HG03064 (cell line): ENCODE data around the gene POLD2.
A peak's percentile ranks its signal among the peaks of the same experiment; 100 is the strongest.

Experiments used
- ATAC-seq: cut with Tn5 transposase; IDR thresholded peaks from one replicate; pipeline ENCODE4 v1.9.1; 2021; ENCODE audit warnings: low read depth; ENCODE audit not compliant: unreplicated experiment

Gene POLD2

DNA sequence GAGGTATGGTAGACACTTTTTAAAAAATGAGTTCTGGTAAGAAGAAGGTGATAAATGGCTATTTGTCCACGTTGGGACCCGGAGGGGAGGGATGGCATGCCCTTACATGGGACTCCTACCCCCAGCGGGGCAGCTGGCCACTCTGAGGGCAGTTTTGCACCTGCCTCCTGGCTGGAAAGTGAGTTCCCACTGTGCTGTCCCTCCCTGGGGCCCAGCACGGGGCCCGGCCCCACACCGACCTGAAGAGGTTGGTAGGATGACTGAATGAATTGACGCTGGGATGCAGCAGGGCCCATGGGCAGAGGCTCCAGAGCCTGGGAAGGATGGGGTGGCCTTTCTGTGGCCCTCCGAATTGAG is 19.8 kb downstream of the POLD2 start:
- no peak for ATAC-seq

DNA sequence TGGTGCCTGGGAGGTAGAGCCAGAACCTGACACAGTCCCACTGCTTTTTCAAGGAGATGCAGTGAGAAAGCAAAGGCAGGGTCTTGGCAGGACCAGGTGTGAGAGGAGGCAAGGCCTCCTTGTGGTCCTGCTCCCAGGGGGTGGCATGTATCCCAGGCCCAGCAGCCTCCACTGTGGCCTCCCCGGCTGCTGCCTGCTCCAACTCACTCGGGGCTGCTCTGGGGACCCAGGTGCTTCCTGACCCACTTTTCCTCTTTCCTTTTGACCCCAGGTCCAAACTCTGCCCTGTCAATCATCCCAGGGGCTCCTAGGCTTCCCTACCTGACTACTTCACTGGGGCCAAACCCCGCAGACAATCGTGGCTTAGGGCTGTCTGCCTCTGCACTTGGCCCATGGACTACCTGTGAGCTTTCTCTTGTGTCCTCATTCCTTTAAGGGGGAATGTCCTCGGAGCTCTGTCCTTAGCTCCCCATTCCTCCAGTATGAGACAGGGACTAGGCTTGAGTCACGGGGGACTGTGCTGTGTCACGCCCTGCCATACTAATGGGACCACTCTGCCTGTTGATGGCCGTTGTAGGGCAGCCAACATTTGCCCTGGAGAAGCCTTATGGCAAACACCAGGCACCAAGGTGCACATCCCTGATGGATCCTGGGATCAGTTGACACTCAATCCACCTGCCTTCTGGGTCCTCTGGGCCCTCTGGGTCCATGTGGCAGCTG is 20.3 kb downstream of the POLD2 start:
- no peak for ATAC-seq

DNA sequence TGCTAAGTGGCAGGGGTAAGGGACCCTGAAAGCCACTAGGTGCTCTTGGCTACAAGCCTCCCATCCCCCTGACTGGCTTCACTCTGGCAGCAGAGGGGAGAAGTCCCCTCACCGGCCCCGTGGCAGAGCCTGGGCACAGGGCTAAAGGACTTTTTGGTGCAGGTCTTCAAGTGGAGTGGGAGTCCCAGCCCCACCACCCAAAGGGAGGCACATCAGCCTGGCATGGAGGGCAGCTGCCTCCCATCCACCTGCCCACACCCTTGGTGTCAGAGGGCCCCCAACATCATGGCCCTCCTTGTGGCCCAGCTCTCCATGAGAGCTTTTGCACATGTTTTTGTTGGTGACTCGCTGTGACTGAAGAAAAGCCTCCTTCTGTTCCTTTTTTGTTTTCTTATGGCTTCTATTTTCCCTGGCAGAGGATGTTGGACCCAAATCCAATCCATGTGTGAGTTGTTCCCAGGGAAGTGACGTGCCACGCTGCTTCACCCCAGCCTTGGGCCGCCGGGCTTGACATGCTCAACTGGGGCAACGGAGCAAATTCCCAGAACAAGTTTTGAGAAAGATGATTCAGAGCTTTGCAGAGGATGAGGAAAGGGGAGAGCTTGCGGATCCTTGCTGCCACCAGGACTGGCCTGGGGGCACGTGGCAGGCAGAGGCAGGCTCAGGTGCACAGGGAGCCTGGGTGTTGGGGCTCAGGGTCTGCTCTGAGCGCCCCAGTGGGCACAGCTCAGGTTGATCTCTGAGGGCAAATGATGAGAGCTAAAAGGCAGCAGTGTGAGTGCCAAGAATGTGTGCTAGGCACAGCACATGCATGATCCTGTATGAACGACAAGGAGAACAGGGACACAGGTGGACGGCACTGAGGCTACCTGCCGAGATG is 21.1 kb downstream of the POLD2 start:
- ATAC-seq, result no peak

DNA sequence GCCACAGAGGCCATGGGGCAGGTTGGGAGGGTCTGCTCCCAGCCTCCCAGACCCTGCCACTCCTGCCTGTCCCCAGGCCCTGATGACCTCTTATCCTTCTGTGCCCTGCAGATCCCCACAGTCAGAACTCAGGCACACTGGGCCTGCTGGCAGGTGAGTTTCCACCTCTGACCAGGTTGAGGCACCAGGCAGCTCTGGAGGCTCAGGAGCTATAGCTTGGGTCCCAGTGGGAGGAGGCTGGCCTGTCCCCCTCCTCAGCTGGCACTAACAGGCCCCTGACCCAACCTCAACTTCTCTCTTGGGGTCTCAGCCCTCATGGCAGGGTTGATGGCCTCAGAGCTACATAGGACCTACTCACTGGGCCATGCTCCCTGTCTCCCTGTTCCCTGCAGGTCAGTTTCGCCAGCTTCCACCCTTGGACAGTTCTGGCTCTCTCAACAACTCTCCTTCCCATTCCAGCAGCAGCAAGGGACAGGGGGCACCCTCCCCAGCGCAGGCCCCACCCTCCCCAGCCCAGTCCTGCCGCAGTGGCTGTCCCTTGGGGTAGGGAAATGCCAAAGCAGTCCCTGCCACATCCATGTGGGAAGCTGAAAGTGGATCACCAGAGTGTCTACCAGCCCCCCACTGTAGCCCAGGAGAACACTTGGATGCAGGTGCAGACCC is 21.9 kb downstream of the POLD2 start:
- no peak for ATAC-seq

DNA sequence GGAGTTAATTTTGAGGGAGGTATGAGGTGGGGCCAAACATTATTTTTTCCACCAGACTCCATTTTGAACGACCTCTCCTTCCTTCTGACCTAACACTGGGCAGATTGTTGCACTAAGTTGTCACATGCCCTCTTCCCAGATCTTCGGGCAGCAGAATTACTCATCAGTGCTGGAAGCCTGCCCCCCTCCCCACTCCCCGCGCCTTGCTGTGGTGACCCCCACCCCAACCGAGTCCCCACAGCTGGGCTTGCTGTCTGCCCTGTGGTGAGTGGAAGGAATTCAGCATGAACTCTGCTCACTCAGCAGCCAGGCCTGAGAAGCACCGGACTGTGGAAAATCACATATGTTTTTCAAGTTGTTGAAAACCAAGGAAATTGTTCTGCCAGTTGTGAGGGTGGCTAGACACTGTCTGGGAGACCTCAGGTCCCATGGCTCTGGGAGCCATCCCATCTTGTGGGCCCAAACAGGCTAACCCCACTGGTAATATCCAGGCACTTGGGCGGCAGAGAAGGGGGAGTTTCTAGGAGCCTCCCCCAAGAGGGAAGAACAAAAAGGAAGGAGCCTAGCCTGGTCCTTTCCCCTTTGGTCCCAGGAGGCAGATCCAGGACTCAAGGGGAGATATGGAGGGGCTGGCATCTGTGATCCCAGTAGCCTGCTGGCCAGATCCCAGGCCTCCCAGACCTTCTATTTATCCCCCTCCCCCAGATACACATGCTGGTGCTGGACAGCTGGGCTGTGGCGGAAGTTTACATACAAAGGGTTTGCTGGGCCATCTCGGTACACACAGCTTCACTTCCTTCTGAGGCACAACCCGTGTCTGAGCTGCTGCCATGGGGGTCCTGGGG is 22.7 kb downstream of the POLD2 start:
- no peak for ATAC-seq

DNA sequence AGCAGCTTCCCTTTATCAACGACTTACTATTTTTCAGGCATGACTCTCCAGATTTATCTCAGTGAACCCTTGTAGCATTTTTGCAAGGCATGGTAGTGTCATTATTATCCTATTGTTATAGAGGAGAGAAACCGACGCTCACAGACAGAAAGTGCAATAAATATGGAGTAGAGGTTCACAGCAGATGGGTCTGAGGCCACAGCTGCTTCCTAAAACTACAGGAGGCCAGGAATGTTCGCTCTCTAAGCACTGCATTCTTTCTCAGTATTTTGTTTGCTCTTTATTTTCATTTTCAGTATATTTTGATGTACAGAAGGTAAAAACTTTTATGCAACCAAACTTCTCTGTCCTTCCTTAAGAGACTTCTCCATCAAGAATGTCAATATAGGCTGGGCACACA is 23.7 kb downstream of the POLD2 start:
- no peak for ATAC-seq

DNA sequence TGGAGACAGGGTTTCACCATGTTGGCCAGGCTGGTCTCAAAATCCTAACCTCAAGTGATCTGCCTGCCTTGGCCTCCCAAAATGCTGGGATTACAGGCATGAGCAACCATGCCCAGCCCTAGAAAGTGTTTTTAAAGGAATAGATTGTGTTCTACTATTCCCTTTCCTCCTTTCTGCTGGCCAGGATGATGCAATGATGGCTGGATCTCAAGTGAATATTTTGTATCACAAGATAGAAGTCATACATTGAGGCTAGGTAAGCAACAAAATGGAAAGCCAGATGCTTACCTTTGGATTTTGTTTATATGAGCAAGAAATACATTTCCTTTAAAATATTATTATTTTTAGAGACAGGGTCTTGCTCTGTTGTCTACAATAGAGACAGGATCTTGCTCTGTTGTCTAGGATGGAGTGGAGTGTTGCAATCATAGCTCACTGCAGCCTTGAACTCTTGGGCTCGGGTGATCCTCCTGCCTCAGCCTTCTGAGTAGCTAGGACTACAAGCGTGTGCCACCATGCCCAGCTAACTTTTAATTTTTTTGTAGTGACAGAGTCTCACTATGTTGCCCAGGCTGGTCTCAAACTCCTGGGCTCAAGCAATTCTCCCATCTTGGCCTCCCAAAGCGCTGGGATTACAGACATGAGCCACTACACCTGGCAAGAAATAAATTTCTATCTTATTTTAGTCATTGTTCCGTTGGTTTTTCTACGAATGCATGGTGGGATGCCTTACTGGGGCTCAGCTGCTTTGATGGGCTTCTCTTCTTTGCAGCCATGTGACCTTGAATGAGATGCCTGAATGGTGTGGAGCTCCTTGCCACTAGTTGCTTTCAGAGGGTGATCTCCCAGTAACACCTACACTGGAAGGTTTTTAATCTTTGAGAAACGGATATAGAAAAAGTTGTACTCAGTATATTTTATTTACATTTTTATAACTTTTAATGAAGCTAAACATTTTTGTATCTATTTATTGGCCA is 25.0 kb downstream of the POLD2 start:
- ATAC-seq, result no peak

DNA sequence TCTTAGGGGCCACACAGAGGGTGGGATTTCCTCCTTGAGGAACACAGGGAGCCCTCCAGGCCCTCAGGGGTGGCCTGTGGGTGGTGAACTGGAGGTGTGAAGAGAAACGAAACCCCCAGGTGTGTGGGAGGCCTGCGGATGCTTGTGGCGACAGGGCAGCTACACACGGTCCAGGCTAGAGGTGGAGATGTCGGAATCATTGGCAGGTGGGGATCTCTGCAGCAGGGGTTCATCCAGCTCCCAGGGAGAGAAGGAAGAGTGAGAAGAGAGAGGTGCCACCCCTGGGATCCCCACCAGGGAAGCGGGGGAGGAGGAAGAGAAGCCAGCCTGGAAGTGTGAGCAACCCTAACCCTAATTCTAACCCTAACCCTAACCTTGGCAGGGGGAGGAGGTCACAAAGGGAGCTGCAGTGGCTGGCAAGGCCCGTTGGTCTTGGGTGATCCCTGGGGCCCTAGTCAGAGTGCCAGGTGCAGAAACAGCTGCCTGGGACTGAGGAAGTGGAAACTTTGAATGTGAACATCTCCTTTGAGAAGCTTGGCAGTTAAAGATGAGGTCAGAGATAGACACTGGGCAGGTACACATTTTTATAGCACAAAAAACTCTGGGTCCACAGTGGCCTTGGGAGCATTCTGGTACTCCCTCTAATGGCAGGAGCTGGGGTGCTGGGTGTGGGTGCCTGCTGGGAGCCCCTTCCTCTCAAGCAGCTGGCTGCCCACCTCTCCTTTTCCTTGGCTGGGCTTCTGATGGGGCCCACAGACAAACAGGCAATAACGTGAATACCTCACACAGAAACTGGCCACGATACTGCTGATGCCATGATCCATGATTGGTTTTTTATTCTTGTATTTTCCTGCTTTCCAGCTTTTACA is 26.1 kb downstream of the POLD2 start:
- peak; percentile 68 for ATAC-seq

DNA sequence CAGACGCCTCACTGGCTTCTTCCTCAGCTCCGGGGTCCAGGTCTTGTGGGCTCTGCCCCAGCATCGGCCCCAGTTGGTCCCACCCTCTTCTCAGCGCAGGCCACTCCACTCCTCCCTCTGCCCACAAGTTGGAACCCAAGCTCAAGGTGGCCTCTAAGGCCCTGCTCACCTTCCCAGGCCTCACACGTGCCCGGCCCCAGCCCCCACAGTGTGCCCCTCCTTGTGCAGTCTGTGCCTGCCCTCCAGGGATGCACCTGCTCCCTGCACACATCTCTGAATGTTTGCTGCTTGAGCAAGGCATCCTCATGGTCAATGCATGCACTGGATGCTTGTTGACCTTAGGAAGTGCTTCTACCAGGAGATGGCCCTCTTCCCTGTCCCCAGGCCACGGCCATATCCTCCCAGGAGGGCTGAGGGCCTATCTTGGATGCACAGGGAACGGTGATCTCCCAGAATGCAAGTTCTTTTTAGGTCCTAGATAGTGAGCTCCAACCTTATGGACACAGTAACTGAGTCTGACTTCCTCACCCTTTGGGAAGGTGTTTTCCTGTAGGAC is 26.9 kb downstream of the POLD2 start:
- ATAC-seq, result no peak

DNA sequence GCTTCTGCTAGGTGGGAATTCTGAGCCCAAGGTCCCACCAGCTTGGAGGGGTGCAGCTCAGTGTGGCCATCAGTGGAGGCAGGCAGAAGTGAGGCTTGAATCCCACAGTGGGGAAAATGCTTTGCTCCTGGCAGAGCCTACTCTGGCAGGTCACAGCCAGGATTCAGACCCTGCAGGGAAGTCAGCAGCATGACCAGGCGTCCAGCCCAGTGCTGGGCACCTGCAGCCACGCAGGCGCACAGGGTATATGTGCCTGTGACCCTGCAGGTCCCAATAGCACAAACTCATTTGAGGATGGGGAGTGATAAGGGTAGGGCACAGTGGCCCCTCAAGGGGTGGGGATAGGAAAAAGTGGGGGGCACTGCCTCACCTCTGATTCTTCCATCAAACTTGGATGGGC is 27.6 kb downstream of the POLD2 start:
- no peak for ATAC-seq

DNA sequence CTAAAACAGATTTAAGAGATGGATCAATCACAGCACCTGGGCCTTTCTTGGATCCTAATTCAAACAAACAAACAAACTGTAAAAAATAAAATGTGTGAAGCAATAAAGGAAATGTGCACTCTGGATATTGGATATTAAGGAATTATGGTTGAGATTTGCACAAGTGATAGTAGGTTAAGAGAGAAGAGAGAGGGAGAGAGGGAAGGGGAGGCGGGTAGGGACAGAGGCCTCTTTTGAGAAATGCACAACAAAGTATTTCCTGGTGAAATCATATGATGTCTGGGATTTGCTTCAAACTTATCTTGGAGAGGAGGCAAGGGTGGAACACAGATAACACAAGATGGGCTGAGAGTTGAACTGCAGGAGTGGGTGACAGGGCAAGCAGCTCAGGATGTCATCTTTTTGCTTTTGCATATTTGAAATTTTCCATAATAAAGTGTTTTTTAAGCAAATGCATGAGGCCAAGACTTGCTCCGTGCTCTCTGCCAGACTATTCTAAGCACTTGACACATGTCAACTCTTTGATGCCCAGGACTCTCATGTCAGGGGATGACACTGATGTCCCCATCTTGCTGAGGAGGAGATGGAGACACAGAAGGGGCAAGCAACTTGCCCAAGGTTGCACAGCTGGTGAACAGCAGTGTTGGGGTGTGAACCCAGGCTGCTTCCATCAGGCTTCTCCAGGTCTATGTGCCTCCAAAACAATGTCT is 28.3 kb downstream of the POLD2 start:
- no peak for ATAC-seq

DNA sequence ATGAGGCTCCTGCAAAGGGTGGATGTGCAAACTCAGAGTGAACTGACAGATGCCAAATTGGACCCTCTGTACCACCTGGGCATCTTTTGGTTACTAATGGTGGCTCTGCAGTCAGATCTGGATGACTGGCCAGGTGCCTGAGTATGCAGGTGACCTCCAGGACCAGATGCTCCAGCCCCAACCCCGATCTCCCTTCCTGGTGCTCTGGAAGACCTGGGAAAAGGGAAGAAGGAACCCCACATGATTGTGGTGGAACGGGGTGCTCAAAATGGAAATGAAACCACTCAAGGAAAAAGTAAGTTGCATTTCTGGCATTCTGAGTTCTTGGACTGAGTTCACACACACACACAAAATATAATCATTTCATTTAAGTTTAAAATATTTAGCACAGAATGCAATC is 29.0 kb downstream of the POLD2 start:
- ATAC-seq, result no peak

DNA sequence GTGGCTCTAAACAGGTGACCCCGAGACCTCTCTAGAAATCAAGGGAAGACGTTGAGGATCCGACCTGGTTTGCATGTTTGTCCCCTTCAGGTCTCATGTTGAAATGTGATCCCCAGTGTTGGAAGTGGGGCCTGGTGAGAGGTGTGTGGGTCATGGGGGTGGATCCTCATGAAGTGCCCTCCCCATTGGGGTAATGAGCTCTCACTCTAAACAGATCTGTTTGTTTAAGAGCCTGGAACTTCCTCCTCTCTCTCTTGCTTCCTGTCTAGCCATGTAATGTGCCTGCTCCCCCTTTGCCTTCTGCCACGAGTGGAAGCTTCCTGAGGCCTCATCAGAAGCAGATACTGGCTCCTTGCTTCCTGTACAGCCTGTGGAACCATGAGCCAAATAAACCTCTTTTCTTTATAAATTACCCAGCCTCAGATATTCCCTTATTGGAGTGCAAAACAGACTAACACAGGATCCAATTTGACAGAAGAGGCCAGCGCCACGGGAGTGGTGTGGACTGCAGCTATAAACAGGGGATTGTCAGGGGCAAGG is 30.2 kb downstream of the POLD2 start:
- ATAC-seq, result no peak

DNA sequence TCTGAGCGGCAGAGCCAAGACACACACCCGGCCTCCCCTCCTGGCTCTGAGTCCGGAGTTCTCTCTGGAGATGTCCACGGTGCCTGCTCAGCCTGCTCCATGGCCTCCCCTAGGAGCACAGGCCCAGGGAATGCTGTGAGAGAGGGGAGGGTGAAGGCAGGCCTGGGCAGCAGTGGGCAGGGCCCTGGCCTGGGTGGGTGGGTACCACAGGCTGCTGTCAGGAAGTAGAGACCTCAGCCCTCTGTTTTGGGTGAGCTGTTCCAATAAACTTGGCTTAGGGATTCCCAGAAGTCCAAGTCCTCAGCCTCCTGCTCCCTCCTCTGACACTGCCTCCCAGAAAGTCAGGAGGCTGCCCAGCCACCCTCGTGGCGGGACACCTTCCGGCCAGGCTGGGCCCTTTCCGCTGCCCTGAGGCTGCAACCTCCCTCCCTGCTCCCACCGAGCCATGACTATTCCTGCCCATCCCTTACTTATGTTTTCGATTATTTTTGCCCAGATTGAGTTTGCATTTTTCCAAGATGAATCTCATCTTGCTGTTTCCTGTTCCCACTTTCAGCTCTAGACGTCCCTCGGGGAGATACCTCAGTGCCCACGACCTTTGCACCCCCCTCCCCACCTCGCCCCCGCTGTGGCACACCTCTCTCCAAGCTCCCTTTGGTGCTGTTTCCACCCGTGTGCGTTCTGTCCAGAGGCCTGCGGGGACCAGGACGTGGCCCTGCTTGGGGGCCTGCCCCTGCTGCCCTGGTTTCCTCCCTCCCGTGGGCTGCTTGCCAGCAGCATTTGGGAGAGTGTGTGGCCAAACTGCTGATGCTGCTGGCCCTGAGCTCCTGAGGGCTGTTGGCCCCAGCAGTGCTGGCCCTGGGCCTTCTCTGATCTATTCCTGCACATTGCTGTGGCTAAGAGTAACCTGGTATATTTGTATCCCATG is 35.2 kb downstream of the POLD2 start:
- ATAC-seq, result no peak

DNA sequence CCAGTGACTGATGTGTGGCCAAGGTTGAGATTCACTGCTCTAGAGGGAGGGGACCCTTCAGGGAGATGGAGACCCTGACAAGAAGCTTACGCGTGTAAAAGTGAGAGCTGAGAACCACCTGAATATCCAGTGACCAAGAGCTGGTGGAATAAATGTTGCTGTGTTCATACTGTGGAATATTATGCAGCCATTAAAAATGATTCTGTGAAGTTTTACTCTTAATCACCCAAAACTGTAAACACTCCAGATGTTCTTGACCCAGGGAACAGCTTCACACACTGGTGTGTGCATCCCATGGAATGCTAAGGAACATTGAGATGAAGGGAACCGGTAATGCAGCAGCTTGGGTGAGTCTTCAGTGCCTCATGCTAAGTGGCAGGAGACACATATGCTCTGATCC is 36.7 kb downstream of the POLD2 start:
- no peak for ATAC-seq

DNA sequence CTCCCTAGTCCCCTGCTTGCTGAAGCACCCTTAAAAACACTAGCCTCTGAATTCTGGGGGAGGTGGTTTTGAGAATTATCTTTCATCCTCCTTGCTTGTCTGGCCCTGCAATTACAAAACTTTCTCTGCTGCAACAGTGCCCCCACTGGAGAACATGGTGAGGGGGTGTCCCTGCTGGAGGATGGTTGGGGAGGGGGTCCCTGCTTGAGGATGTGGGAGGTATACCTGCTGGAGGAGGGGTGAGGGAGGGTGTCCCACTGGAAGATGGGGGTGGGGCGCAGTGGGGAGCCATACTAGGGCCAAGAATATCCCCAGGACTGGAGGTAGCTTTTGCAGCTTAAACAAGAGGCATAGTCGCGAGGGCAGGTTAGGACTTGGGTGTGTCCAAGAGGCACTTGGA is 37.8 kb downstream of the POLD2 start:
- no peak for ATAC-seq
